Placental pericyte (primary cell): ENCODE data around the gene TAF11L11. TPM values are rescaled to one million over a fixed set of nuclear protein-coding genes. Genes with fewer than 3 reads are reported as not detected.

Experiments
- small RNA-seq: library from RNA; depleted of rRNA; stranded (forward); fragments of <200 nt; gene quantifications from one replicate; pipeline ENCODE3, GENCODE V24; 2012; ENCODE audit warnings: low replicate concordance
- total RNA-seq: library from RNA; depleted of rRNA; stranded (reverse); fragments of >200 nt; gene quantifications from 2 replicates; pipeline ENCODE4 v1.2.3, GENCODE V29; 2012

TAF11L11 gene
- not detected in 2 replicates for total RNA-seq

GRCh38 chr5:17603880-17604279 lies at the start of gene TAF11L11:
TAF11L11 (plus strand) TSS chr5:17604183.

GRCh38 chr5:17585658-17586057 lies 18.3 kb upstream of the TAF11L11 start, which contains the start of gene TAF11L7:
TAF11L7 (minus strand) TSS chr5:17585758.

GRCh38 chr5:17590860-17591259 lies 13.1 kb upstream of the TAF11L11 start, which contains the start of gene TAF11L8:
TAF11L8 (minus strand) TSS chr5:17590960.

GRCh38 chr5:17594255-17594654 lies 9.7 kb upstream of the TAF11L11 start, which contains the start of gene TAF11L9:
TAF11L9 (minus strand) TSS chr5:17594394.

GRCh38 chr5:17597728-17598127 lies 6.3 kb upstream of the TAF11L11 start, which contains the start of gene TAF11L10:
TAF11L10 (minus strand) TSS chr5:17597828.

GRCh38 chr5:17610092-17610491 lies 6.1 kb downstream of the TAF11L11 start, which contains the start of gene TAF11L12:
TAF11L12 (plus strand) TSS chr5:17610392.

GRCh38 chr5:17631788-17632187 lies 27.8 kb downstream of the TAF11L11 start, which contains the start of gene TAF11L13:
TAF11L13 (plus strand) TSS chr5:17632088.

GRCh38 chr5:17634160-17634559 lies 30.2 kb downstream of the TAF11L11 start, which contains the start of gene TAF11L14:
TAF11L14 (plus strand) TSS chr5:17634460.

Small RNA genes within 50 kb of the gene (small RNA-seq; reads per million reads assigned to genes)
- not detected for gene AC233724.1
- not detected for gene AC233724.2
- not detected for gene AC233724.3
- not detected for gene AC233724.4
- not detected for gene AC233724.6
- gene AC233724.7 = not detected

Other genes with a start within 250 kb of the TAF11L11 start
- not detected in 2 replicates for gene TAF11L2, start 106.0 kb upstream of the TAF11L11 start, total RNA-seq
- gene TAF11L3, start 85.8 kb upstream of the TAF11L11 start, total RNA-seq = not detected in 2 replicates
- gene TAF11L4, start 82.4 kb upstream of the TAF11L11 start, total RNA-seq = not detected in 2 replicates
- not detected in 2 replicates for gene TAF11L5, start 78.9 kb upstream of the TAF11L11 start, total RNA-seq
- gene TAF11L6, start 75.5 kb upstream of the TAF11L11 start, total RNA-seq = not detected in 2 replicates
- not detected in 2 replicates for gene TAF11L7, start 18.4 kb upstream of the TAF11L11 start, total RNA-seq
- not detected in 2 replicates for gene TAF11L8, start 13.2 kb upstream of the TAF11L11 start, total RNA-seq
- gene TAF11L9, start 9.8 kb upstream of the TAF11L11 start, total RNA-seq = not detected in 2 replicates
- gene TAF11L10, start 6.4 kb upstream of the TAF11L11 start, total RNA-seq = not detected in 2 replicates
- gene TAF11L12, start 6.2 kb downstream of the TAF11L11 start, total RNA-seq = not detected in 2 replicates
- gene TAF11L13, start 27.9 kb downstream of the TAF11L11 start, total RNA-seq = not detected in 2 replicates
- gene TAF11L14, start 30.3 kb downstream of the TAF11L11 start, total RNA-seq = not detected in 2 replicates